GM18520 (cell line): ENCODE measurements around the gene NAV2.

Experiments used
- ATAC-seq: cut with Tn5 transposase; IDR thresholded peaks from one replicate; pipeline ENCODE4 v1.9.1; 2021; ENCODE audit not compliant: unreplicated experiment

The NAV2 gene

DNA sequence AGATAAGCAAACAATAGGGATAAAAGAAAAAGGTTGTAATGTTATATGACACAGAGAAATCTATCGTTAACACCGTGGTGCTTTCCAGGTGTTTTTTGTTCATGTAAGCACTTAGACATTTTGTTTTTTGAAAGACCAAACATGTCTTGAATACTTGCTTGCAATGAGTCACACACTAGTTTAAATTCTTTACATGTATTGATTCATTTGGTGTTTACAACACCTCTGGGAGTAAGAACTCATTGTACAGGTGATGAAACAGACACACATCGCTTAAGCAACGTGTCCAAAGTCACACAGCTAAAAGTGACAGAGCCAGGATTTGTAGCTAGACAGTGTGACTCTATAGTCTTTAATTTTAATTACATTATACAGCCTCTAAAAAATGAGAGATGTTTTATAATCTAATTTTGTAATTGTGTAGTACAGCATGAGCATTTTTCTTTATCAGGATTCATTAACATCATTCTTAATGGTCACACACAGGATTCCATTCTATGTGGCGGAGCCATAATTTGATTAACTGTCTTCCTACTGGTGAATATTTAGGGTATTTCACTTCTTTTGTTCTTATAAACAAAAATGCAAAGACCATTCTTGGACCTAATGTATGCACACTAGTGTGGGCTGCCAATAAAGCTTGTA lies 298.8 kb downstream of the NAV2 start:
- ATAC-seq, result no peak

DNA sequence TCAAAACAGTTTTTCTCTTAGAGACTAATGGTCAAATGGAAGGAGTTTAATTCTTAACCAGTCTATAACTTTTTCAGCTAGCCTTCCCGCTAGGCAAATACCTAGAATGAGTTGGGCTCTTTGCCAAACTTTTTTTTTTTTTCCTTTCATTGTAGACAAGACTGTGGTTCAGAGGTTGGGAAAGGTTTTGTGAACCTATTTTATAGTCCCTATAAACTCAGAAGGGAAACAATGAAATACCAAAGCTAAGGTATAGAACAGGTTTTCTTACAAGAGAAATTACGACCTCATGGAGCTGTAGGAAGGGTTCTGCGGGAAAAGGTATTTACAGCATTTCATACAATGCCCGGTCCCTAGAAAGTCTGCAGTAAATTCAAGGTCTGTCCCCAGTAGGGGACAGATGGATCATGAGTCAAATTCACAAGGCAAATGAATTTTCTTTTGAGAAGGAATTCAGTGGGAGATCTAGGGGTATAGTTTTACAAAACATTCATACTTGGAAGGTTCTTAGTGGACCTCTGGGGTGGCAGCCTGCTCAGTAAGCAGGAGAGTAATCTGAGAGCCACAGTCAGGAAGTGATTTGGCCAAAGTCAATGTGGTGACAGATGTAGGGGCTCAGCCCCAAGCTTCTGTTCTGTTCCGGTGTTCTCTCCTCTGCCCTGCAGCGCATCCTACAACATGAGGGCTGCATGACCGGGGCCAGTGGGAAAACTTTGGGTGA lies 300.9 kb downstream of the NAV2 start:
- ATAC-seq, result no peak

- no peak for ATAC-seq
These were observed 301.4 kb downstream of the NAV2 start for GRCh38 chr11:20014067-20014402.

- ATAC-seq, result no peak
These were observed 302.5 kb downstream of the NAV2 start for GRCh38 chr11:20015101-20015500.

DNA sequence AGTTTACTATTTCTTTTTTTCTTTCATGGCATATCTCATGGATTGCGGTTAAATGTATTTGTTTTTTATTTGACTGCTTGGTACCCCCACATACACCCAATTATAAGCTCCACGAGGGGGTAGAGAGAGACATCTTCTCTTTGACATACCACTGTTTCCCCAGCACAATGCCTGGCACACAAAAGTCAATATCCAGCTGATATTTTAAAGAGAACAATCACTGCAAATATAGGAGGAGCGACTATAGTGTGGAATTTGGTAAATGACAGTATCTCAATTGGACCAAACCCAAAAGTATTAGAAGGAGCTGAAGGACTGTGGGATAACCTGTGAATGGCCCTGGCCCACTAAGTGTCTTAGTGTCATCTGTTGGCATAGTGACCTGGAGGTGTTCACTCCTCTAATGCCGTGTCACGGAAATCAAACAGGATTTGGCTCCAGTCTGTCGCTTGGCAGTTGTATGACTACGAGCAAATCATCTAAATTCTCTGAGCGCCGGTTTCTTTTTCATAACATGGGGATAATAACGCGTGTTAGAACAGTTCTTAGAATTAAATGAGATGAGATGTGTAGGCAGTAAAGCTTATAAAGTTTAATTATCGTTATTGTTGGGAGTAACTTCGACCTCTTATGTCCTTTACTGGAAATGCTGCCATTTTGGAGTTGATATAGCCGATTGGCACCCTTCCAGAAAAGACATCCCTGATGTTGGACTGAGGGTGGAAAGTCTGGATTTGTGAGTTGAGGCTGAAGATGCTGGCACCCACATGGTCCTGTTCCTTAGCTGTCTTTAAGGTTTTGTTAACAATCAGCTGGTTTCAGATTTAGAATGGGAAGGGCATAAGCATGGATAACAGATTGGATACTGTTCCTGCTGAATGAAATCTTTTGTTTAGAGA lies 303.1 kb downstream of the NAV2 start:
- ATAC-seq, result no peak

DNA sequence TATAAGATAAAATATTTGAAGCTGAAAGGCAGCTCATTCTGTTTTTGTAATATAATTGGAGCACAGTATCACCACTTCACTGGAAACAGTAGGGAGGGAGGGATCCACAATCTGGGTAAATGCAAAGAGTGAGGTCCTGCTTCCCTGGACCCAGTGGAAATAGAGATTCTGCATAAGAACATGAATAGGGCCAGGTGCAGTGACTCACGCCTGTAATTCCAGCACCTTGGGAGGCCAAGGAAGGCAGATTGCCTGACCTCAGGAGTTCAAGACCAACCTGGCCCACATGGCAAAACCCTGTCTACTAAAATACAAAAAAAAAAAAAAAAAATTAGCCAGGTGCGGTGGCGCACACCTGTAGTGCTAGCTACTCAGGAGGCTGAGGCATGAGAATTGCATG lies 303.9 kb downstream of the NAV2 start:
- no peak for ATAC-seq

DNA sequence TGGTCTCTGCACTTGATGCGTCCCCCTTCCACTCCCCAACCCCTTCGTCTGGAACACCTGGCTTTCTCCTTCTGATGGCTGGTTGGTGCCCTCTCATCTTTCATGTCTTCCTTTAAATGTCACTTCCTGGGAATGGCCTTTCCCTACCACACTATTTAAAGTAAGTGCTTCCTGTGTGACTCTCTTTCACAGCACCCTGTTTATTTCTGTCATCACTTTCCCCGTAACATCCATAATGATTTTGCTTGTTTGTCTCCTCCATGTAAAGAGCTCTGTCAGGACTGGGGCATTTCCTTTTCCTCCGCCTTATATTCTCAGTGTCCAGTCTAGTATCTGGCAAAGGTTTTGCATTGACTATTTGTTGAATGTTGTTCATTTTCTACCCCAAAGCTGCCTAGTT lies 304.7 kb downstream of the NAV2 start:
- no peak for ATAC-seq

DNA sequence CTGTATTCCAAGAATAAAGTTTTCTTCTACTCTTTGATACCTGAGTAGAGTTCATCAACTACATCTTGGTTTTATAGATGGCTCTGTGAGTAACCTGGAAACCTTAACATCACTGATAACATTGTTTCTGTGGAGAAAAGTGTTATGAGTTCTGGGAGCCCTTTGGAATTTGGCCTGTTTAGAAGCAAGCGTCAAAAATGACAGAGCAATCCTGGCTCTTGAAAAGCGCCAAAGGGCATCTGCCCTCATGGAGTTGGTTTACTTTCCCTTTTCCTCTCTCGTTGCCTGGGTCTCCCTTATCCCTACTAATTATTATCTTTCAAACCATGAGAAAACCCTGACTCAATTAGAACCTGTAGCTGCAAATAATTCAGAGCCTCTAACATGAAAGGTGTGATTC lies 307.6 kb downstream of the NAV2 start:
- no peak for ATAC-seq

DNA sequence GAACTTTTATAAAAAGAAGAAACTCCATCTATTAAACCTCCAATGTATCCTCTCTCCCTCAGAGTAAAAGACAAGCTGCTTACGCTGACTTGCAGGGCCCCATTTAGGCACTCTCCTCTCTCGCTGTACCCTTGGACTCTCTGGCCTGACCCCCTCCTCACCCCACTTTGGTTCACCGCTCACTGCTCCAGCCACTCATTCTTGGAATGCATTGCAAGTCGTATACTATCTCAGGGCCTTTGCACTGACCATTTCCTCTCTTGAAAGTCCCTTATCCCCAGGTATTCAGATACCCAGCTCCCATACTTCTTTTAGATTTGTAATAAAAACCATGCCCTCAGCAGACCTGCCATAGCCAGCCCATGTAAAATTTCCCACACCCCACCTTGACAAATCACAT lies 308.1 kb downstream of the NAV2 start:
- ATAC-seq, result no peak

GRCh38 chr11:20021212-20021611 lies 308.6 kb downstream of the NAV2 start:
- no peak for ATAC-seq

DNA sequence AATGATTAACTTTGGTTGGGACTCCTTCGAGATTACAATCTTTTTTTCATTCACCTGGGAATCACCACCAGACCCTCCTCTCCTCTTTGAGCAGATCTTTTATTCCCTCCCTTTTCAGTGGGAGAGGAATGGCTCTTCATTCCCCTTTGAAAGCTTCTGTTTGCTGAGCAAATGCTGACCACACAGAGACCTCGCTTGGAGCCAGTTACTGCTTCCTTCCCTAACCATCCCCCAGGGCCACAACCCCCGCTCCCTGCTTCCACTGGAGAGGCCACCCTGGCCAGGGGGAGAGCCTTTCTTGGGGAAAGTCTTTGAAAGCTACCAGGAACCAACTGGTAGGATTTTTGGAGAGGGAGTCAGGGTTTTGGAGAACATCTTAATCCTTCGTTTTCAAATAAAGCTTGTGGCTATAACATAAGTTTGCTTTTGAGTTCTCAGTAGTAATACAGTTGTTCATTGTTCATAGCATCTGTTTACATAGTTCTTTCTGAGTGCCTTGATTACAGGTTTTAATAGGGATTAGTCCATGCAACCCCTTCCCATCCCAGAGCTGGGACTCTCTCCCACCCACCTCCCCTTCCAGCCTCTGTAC lies 309.2 kb downstream of the NAV2 start:
- ATAC-seq, result no peak

- ATAC-seq, result no peak
These were observed 309.9 kb downstream of the NAV2 start for GRCh38 chr11:20022363-20023081.

- no peak for ATAC-seq
These were observed 310.4 kb downstream of the NAV2 start for GRCh38 chr11:20023082-20023426.

GRCh38 chr11:20024172-20024935 lies 311.7 kb downstream of the NAV2 start:
- no peak for ATAC-seq

DNA sequence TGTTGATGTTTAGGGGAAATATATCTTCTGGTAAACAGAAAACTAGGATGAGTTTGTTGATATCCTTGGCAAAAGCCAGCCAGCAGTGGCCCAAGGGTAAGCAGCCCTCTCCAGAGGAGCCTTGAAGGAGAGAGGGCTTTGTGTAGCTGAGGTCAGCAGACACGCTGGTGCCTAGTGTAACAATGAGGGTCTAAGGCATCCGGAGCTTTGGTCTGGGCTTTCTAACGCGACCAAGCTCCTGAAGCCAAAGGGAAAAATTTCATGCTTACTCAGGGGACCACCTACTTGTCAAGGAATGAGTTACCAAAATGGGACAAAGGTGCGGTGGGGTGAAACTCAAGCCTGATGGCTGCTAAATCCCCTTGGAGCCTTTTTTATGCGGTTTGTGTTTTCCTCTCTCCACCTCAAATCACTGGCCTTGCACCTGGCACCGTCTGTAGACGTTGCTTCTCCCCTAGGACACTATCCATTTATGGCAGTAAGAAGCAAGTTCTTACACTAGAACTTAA lies 312.7 kb downstream of the NAV2 start:
- no peak for ATAC-seq

GRCh38 chr11:20026629-20027555 lies 314.3 kb downstream of the NAV2 start:
- no peak for ATAC-seq

GRCh38 chr11:20027556-20028013 lies 314.9 kb downstream of the NAV2 start:
- ATAC-seq, result no peak

- ATAC-seq, result no peak
These were observed 316.6 kb downstream of the NAV2 start for GRCh38 chr11:20029193-20029592.

DNA sequence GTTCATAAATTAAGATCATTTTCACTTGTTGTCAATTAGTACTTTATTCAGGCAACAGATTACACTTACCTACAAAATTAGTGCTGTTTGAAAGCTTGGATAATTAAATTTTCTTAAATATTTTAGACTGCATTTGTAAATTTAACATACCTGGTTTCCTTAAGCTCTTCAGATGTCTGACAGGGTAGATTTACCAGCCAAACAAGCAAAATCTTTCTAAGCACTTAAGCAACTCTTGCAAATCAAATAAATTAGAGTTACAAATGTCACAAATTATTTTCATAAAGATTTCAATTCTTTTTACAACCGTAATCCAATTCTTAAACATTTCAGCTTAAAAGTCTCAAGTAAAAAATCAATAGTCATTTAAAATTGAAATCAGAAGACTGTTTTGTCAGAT lies 317.8 kb downstream of the NAV2 start:
- ATAC-seq, result no peak
